ENCODE data around the gene ACY1.

The ACY1 gene

GRCh38 chr3:51946796-51947195 is 36.5 kb upstream of the ACY1 start:
- DNase-seq: peak; percentile 44

DNA sequence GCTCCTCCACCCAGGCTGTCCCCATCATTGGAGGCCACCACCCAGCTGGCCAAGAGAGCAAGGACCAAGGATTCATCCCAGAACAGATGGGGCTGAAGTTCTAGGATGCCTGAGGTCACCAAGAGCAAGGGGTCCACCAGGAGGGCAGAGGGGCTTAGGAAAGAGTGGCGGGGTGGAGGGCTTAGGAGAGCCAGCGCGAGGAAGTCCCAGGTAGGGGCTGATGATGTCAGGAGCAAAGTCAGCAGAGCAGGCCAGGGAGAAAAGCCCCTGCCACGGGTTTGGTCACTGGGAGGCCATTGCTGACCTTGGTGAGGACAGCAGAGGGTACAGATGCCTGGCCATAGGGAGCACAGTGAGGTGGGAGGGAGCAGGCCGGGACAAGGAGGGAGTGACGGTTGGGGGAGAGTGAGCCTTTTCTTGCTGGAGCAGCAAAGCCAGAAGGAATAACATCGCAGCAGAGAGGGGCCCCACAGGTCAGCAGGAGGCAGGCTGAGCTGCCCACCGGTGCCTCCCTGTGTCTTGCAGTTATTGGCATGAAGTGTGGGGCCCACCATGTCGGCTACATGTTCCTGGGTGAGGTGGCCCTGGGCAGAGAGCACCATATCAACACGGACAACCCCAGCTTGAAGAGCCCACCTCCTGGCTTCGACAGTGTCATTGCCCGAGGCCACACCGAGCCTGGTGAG is 36.0 kb upstream of the ACY1 start:
- peak; percentile 49 for DNase-seq

DNA sequence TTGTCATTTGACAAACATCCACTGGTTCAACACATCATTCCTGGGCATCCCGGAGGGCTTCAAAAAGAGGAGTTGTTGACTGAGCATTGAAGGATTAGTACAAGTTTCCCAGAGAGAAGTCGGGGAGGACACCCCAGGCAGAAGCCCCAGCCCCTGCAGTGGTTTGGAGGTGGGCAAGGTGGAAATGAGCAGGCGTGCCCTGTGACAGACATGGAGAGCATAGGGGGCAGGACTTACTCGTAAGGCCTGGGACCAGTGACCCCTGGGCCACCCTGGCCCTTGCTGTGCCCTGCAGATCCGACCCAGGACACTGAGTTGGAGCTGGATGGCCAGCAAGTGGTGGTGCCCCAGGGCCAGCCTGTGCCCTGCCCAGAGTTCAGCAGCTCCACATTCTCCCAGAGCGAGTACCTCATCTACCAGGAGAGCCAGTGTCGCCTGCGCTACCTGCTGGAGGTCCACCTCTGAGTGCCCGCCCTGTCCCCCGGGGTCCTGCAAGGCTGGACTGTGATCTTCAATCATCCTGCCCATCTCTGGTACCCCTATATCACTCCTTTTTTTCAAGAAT is 35.2 kb upstream of the ACY1 start:
- DNase-seq: peak; percentile 46

- peak; percentile 32 for DNase-seq
These were observed 34.2 kb upstream of the ACY1 start for GRCh38 chr3:51949121-51949520.

GRCh38 chr3:51950899-51951298 is 32.4 kb upstream of the ACY1 start:
- no peak for DNase-seq

DNA sequence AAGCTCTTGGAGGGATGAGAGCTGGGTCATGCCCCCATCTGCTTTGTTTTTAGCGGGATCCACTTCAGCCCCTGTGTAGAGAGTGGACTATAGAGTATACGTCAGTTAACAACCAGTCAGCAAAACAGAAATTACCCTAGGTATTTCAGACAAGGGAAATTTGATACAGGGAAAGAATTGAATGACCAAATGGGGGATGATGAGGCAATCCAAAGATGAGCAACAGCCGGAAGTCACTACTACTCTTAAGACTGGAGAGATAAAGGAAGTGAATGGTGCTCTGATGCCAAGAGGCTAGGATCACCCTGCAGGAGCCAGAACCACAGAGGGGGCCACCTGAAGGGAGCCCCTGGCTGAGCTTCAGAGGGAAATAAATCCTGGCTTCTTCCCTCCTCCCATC is 29.9 kb upstream of the ACY1 start:
- DNase-seq: no peak

DNA sequence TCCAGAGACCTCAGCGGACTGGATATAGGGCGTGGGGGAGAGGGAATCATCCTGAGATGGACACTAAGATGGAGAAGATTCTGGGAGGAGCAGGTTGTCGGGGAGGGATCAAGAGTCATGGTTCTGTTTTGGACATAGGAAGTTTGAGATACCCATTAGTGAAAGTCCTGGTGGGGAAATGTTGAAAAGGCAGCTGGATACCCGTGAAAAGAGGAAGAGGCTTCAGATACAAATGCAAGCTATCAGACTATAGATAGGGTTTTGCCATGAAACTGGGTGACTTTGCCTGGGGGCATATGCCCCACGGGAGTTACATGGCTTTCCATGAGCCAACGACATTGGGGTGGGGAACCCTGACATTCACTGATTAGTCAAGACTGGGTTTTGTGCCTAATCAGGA is 29.2 kb upstream of the ACY1 start:
- no peak for DNase-seq

DNA sequence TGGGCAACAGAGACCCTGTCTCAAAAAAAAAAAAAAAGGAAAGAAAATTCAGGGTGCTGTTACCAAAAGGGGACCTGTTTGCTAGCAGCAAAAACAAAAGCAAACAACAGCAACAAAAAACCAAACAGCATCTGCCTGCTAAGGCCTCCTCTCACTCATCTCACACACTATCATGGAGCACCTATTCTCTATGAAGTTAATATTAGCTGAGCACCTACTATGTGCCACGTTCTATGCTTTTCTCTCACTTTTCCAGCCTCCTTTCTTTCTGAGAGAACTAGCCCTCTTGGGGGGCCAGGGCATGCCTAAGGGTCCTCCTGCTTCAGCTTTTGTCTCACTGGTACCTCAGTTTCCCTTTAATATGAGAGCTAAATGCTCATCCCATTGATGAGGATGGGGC is 28.6 kb upstream of the ACY1 start:
- DNase-seq: no peak

DNA sequence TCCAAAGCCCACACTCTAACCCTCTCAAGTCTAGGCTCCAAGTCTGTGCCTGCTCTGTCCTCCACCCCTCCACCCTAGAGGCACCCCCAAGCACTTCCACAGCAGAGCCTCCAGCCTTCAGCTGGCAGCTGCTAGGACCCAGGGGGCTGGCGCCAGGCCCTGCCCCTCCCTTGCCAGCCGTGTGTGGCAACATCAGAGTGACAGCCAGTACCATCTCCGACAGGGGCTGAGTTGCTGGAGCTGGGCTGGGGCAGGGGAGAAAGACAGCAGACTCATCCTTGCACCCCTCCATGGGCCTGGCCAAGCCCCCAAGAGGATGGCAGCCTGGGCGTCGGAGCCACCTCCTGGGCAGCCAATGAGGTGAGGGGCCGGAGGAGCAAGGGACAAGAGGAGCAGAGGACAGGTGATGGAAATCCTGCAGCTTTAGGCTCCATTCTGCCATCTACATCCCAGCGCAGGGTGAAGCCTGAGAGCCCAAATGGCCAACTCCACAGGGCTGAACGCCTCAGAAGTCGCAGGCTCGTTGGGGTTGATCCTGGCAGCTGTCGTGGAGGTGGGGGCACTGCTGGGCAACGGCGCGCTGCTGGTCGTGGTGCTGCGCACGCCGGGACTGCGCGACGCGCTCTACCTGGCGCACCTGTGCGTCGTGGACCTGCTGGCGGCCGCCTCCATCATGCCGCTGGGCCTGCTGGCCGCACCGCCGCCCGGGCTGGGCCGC is 28.0 kb upstream of the ACY1 start, which contains the start of gene GPR62:
Gene GPR62 (plus strand): TSS at position 207 of the 718 bp plus-strand sequence. CDS start 272 bp downstream, at position 479.
- DNase-seq: no peak

DNA sequence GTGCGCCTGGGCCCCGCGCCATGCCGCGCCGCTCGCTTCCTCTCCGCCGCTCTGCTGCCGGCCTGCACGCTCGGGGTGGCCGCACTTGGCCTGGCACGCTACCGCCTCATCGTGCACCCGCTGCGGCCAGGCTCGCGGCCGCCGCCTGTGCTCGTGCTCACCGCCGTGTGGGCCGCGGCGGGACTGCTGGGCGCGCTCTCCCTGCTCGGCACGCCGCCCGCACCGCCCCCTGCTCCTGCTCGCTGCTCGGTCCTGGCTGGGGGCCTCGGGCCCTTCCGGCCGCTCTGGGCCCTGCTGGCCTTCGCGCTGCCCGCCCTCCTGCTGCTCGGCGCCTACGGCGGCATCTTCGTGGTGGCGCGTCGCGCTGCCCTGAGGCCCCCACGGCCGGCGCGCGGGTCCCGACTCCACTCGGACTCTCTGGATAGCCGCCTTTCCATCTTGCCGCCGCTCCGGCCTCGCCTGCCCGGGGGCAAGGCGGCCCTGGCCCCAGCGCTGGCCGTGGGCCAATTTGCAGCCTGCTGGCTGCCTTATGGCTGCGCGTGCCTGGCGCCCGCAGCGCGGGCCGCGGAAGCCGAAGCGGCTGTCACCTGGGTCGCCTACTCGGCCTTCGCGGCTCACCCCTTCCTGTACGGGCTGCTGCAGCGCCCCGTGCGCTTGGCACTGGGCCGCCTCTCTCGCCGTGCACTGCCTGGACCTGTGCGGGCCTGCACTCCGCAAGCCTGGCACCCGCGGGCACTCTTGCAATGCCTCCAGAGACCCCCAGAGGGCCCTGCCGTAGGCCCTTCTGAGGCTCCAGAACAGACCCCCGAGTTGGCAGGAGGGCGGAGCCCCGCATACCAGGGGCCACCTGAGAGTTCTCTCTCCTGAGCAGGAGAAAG is 27.2 kb upstream of the ACY1 start:
- DNase-seq: peak; percentile 87

- DNase-seq: no peak
These were observed 25.7 kb upstream of the ACY1 start for GRCh38 chr3:51957520-51958205.

GRCh38 chr3:51958603-51959521 is 24.5 kb upstream of the ACY1 start:
- no peak for DNase-seq

DNA sequence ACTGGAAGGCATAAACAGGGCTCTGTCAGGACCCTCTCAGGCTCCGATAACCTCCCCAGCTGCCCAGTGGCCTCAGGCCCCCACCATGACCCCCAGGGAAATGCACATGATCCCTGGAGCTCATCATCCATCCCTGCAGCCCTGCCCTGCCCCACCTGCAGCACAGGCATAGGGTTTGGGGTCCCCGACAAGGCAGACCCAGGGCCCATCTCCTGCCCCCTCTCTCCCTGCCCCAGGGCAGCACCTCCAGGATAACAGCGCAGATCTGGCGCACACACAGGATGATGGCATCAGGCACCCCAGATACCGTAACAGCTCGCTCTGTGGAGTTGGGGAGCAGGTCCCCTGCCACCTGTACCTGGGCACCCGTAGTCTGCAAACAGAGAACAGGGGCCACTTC is 23.7 kb upstream of the ACY1 start:
- DNase-seq: no peak

- DNase-seq: no peak
These were observed 22.9 kb upstream of the ACY1 start for GRCh38 chr3:51960386-51960785.

GRCh38 chr3:51961011-51961410 is 22.3 kb upstream of the ACY1 start:
- no peak for DNase-seq

GRCh38 chr3:51961602-51962569 is 21.4 kb upstream of the ACY1 start:
- DNase-seq: no peak

- no peak for DNase-seq
These were observed 20.3 kb upstream of the ACY1 start for GRCh38 chr3:51962854-51963530.

- no peak for DNase-seq
These were observed 19.3 kb upstream of the ACY1 start for GRCh38 chr3:51963951-51964451.

GRCh38 chr3:51964521-51964920 is 18.8 kb upstream of the ACY1 start:
- no peak for DNase-seq
